Stimulated activated CD8-positive, alpha-beta memory T cell treated with anti-CD3 and anti-CD28 coated beads, Interleukin-7, amount 100 ng/mL, for 24 hours (primary cell): ENCODE results near the gene C3AR1.
"Not testable (repeated sequence)": the region's sequence is repeated elsewhere in the genome, so short reads cannot be mapped to it uniquely, and the experiment has no call there.

Experiments used
- DNase-seq: peaks from one replicate; pipeline ENCODE4 v3.0.0-alpha.2; 2020; ENCODE audit warnings: low read depth

Gene C3AR1

GRCh38 chr12:8065991-8066594, at the start of gene C3AR1:
Gene C3AR1, minus strand, starts transcription at chr12:8066359. Its CDS starts 6,174 bp downstream, at chr12:8060185.
- DNase-seq = no peak

- DNase-seq = not testable (repeated sequence)
Measured at GRCh38 chr12:8113117-8113516, 47.0 kb upstream of the C3AR1 start.

- DNase-seq = peak; percentile 63
Measured at GRCh38 chr12:8108808-8109398, 42.7 kb upstream of the C3AR1 start.

GRCh38 chr12:8099235-8099634, 33.1 kb upstream of the C3AR1 start:
- DNase-seq = no peak

- no peak for DNase-seq
Measured at GRCh38 chr12:8096281-8096915, 30.2 kb upstream of the C3AR1 start.

- DNase-seq = no peak
Measured at GRCh38 chr12:8093291-8093690, 27.1 kb upstream of the C3AR1 start.

GRCh38 chr12:8089716-8090115, 23.6 kb upstream of the C3AR1 start:
- no peak for DNase-seq

GRCh38 chr12:8089277-8089676, 23.1 kb upstream of the C3AR1 start:
- not testable (repeated sequence) for DNase-seq

GRCh38 chr12:8088574-8088973, 22.4 kb upstream of the C3AR1 start:
- no peak for DNase-seq

GRCh38 chr12:8087666-8088065, 21.5 kb upstream of the C3AR1 start:
- no peak for DNase-seq

- not testable (repeated sequence) for DNase-seq
Measured at GRCh38 chr12:8084351-8084750, 18.2 kb upstream of the C3AR1 start.

- no peak for DNase-seq
Measured at GRCh38 chr12:8082808-8083100, 16.6 kb upstream of the C3AR1 start.

- no peak for DNase-seq
Measured at GRCh38 chr12:8081251-8081920, 15.2 kb upstream of the C3AR1 start.

GRCh38 chr12:8080120-8080519, 14.0 kb upstream of the C3AR1 start:
- no peak for DNase-seq

- DNase-seq = no peak
Measured at GRCh38 chr12:8078916-8079315, 12.8 kb upstream of the C3AR1 start.

GRCh38 chr12:8078398-8078797, 12.2 kb upstream of the C3AR1 start:
- DNase-seq = no peak

GRCh38 chr12:8077207-8077606, 11.0 kb upstream of the C3AR1 start:
- no peak for DNase-seq

- DNase-seq = no peak
Measured at GRCh38 chr12:8076366-8076765, 10.2 kb upstream of the C3AR1 start.

- DNase-seq = no peak
Measured at GRCh38 chr12:8075935-8076334, 9.8 kb upstream of the C3AR1 start.

- not testable (repeated sequence) for DNase-seq
Measured at GRCh38 chr12:8071820-8072219, 5.7 kb upstream of the C3AR1 start.

- no peak for DNase-seq
Measured at GRCh38 chr12:8069582-8069981, 3.4 kb upstream of the C3AR1 start.

- DNase-seq = no peak
Measured at GRCh38 chr12:8064131-8064530, 2.0 kb downstream of the C3AR1 start.

- DNase-seq = no peak
Measured at GRCh38 chr12:8058506-8058905, 7.7 kb downstream of the C3AR1 start.
